Natural killer cell (primary cell): ENCODE measurements around the gene ASAP2. TPM values are rescaled to one million over a fixed set of nuclear protein-coding genes. Genes with fewer than 3 reads are reported as not detected.
A peak's percentile ranks its signal among the peaks of the same experiment; 100 is the strongest.
"Not testable (repeated sequence)": the region's sequence is repeated elsewhere in the genome, so short reads cannot be mapped to it uniquely, and the experiment has no call there.

Experiments
- ATAC-seq, 3 donors: fragments of 150-1000 bp in 2 of 3; fragments of 200-7000 bp in 1 of 3; cut with Tn5 transposase; 1 replicate in 1 of 3; 2 replicates in 2 of 3; pipeline ENCODE4 v1.10.0; 2021; ENCODE audit warnings: mild to moderate bottlenecking in 2 of 3, moderate library complexity in 2 of 3
- DNase-seq, 2 donors: peaks; one replicate each; pipeline versions ENCODE4 v3.0.0 to v3.0.0-alpha.2; 2013 to 2021; ENCODE audit warnings: mixed read lengths in 1 of 2
- H3K27ac ChIP-seq: one replicate; pipeline ENCODE4 v1.5.1; 2013; ENCODE audit warnings: mild to moderate bottlenecking, low read length
- H3K27me3 ChIP-seq: one replicate; pipeline ENCODE4 v1.6.1; 2013; ENCODE audit warnings: low read length; ENCODE audit not compliant: control insufficient read depth, insufficient read depth
- H3K36me3 ChIP-seq: one replicate; pipeline ENCODE4 v1.6.1; 2013; ENCODE audit warnings: low read length; ENCODE audit not compliant: control insufficient read depth, insufficient read depth
- H3K4me1 ChIP-seq: one replicate; pipeline ENCODE4 v1.6.1; 2013; ENCODE audit warnings: low read length; ENCODE audit not compliant: control insufficient read depth, insufficient read depth
- H3K4me3 ChIP-seq: one replicate; pipeline ENCODE4 v1.5.1; 2013; ENCODE audit warnings: low read length
- H3K9me3 ChIP-seq: one replicate; pipeline ENCODE4 v1.6.1; 2013; ENCODE audit warnings: low read length; ENCODE audit not compliant: control insufficient read depth, insufficient read depth
- H3K27ac Mint-ChIP-seq, 2 donors: one replicate each; pipeline ENCODE4 v1.8.0; 2022; ENCODE audit warnings: mild to moderate bottlenecking in 2 of 2, mixed read lengths in 2 of 2, moderate library complexity in 1 of 2
- H3K27me3 Mint-ChIP-seq, 2 donors: one replicate each; pipeline ENCODE4 v1.8.0; 2022; ENCODE audit warnings: low read depth in 2 of 2, mixed read lengths in 2 of 2
- H3K36me3 Mint-ChIP-seq: one replicate; pipeline ENCODE4 v1.8.0; 2022; ENCODE audit warnings: mixed read lengths
- H3K4me1 Mint-ChIP-seq, 2 donors: one replicate each; pipeline ENCODE4 v1.8.0; 2022; ENCODE audit warnings: mixed read lengths in 2 of 2
- H3K4me3 Mint-ChIP-seq: one replicate; pipeline ENCODE4 v1.8.0; 2022; ENCODE audit warnings: mild to moderate bottlenecking, moderate library complexity, mixed read lengths
- H3K9me3 Mint-ChIP-seq, 2 donors: one replicate each; pipeline ENCODE4 v1.8.0; 2022; ENCODE audit warnings: mixed read lengths in 2 of 2
- CTCF ChIP-seq: fragments of 200-600 bp; IDR thresholded peaks from one replicate; pipeline ENCODE4 v1.8.0; 2022; ENCODE audit warnings: antibody characterized with exemption
- WGBS: methylation state at CpG from one replicate; pipeline ENCODE4 v1.1.7; 2013; ENCODE audit warnings: missing lambda C conversion rate; ENCODE audit not compliant: insufficient coverage; 5-methylcytosine and 5-hydroxymethylcytosine counted together
- intact Hi-C: fragments of 100-400 bp; cut with micrococcal nuclease; formaldehyde crosslinking; loops from one replicate; pipeline ENCODE4 v1.14.2; 2022
- total RNA-seq, 4 donors: library from RNA; stranded (reverse); fragments of 120-200 nt in 1 of 4; gene quantifications; one replicate each; pipeline versions ENCODE4 v1.2.3 to v1.2.4, GENCODE V29; 2013 to 2022

Gene ASAP2
- total RNA-seq, 3 donors from 2014 or later (not counting 1 experiment from before 2014, with no cell fraction given): 0.20 to 1.8 (median 0.60) TPM

GRCh38 chr2:9397201-9397600 lies 190.6 kb downstream of the ASAP2 start:
- no peak overlapping the region for H3K27ac Mint-ChIP-seq
- H3K4me1 Mint-ChIP-seq: peaks cover 0 to 9% of the 10 kb centered on the region in 2 donors
- 93% methylated on average over 14 of the region's 14 CpGs for WGBS
- no peaks in the 10 kb centered on the region for H3K9me3 Mint-ChIP-seq
- intact Hi-C loops: no loop called here
- Histone ChIP-seq H3K27ac (no peak overlapping the region), H3K27me3 (no peaks in the 10 kb centered on the region), H3K36me3 (no peaks in the 10 kb centered on the region), H3K4me3 (no peak overlapping the region), H3K9me3 (no peaks in the 10 kb centered on the region), H3K4me1 (no peaks in the 10 kb centered on the region)
- no peak overlapping the region for H3K4me3 Mint-ChIP-seq
- no peaks in the 10 kb centered on the region for H3K36me3 Mint-ChIP-seq
- no peak for TF ChIP-seq CTCF
- ATAC-seq (no peak), DNase-seq (no peak)
- H3K27me3 Mint-ChIP-seq: no peaks in the 10 kb centered on the region

- 94% methylated on average over 11 of the region's 11 CpGs for WGBS
- H3K27ac ChIP-seq, H3K4me1 Mint-ChIP-seq, H3K9me3 Mint-ChIP-seq, ATAC-seq, H3K36me3 Mint-ChIP-seq, H3K36me3 ChIP-seq, intact Hi-C loops, H3K27me3 Mint-ChIP-seq, H3K27me3 ChIP-seq, H3K27ac Mint-ChIP-seq, H3K4me1 ChIP-seq, H3K4me3 Mint-ChIP-seq, H3K4me3 ChIP-seq, H3K9me3 ChIP-seq, DNase-seq: not testable (repeated sequence)
These were observed 191.6 kb downstream of the ASAP2 start for GRCh38 chr2:9398251-9398650.

- 88% methylated on average over 20 of the region's 20 CpGs for WGBS
- Mint-ChIP-seq H3K4me3 (no peak overlapping the region), H3K27me3 (no peaks in the 10 kb centered on the region), H3K9me3 (no peaks in the 10 kb centered on the region), H3K36me3 (no peaks in the 10 kb centered on the region), H3K4me1 (peaks cover 0 to 9% of the 10 kb centered on the region in 2 donors), H3K27ac (no peak overlapping the region)
- H3K27me3 ChIP-seq: no peaks in the 10 kb centered on the region
- H3K9me3 ChIP-seq: no peaks in the 10 kb centered on the region
- H3K4me3 ChIP-seq: no peak overlapping the region
- no peak overlapping the region for H3K27ac ChIP-seq
- no peak for TF ChIP-seq CTCF
- ATAC-seq: no peak
- DNase-seq: no peak
- no peaks in the 10 kb centered on the region for H3K4me1 ChIP-seq
- H3K36me3 ChIP-seq: no peaks in the 10 kb centered on the region
- intact Hi-C loops: no loop called here
These were observed 192.5 kb downstream of the ASAP2 start for GRCh38 chr2:9398881-9399780.

- H3K4me1 Mint-ChIP-seq: peaks cover 0 to 9% of the 10 kb centered on the region in 2 donors
- H3K4me3 ChIP-seq: no peak overlapping the region
- DNase-seq (no peak), ATAC-seq (no peak)
- H3K4me1 ChIP-seq: no peaks in the 10 kb centered on the region
- H3K36me3 ChIP-seq: peaks cover 2% of the 10 kb centered on the region
- no peaks in the 10 kb centered on the region for H3K27me3 ChIP-seq
- WGBS: 79% methylated on average over 11 of the region's 12 CpGs
- peak overlapping the region in 1 of 2 donors; percentile 69 for H3K27ac Mint-ChIP-seq
- no peak overlapping the region for H3K27ac ChIP-seq
- no peak for TF ChIP-seq CTCF
- no peaks in the 10 kb centered on the region for H3K36me3 Mint-ChIP-seq
- no peak overlapping the region for H3K4me3 Mint-ChIP-seq
- H3K9me3 Mint-ChIP-seq: no peaks in the 10 kb centered on the region
- intact Hi-C loops: no loop called here
- no peaks in the 10 kb centered on the region for H3K27me3 Mint-ChIP-seq
- no peaks in the 10 kb centered on the region for H3K9me3 ChIP-seq
These were observed 193.9 kb downstream of the ASAP2 start for GRCh38 chr2:9400268-9401058.
